Brain microvascular endothelial cell (primary cell): ENCODE data around the gene SRRM2.

Experiments
- DNase-seq: peaks from one replicate; pipeline ENCODE4 v3.0.0-alpha.2; 2020
- H3K27ac ChIP-seq: fragments of 250-450 bp; sonication (Bioruptor Pico); 2 replicates; pipeline ENCODE4 v1.5.1; 2020; ENCODE audit warnings: mild to moderate bottlenecking, moderate library complexity
- H3K27me3 ChIP-seq: fragments of 250-450 bp; sonication (Bioruptor Pico); replicated peaks from 2 replicates; pipeline ENCODE4 v1.5.1; 2020; ENCODE audit warnings: mild to moderate bottlenecking
- H3K36me3 ChIP-seq: fragments of 250-450 bp; sonication (Bioruptor Pico); replicated peaks from 2 replicates; pipeline ENCODE4 v1.5.1; 2020; ENCODE audit warnings: mild to moderate bottlenecking
- H3K4me3 ChIP-seq: 2 replicates; pipeline ENCODE4 v1.5.1; 2011; ENCODE audit warnings: low read depth, mild to moderate bottlenecking, control low read depth, low read length, moderate library complexity
- in situ Hi-C: cut with HindIII; loops from 2 replicates; pipeline ENCODE4 v1.10.0; 2017; ENCODE audit warnings: low sequenced_read_pairs, low pct_ligation_motif_present
- TF ChIP-seq, protein P1 (sequence below): IDR thresholded peaks from 2 replicates; pipeline ENCODE4 v1.5.1; 2011; ENCODE audit warnings: low read depth, mild to moderate bottlenecking, moderate library complexity, low read length, control low read depth, inconsistent platforms; ENCODE audit errors: missing control alignments

Gene SRRM2

DNA sequence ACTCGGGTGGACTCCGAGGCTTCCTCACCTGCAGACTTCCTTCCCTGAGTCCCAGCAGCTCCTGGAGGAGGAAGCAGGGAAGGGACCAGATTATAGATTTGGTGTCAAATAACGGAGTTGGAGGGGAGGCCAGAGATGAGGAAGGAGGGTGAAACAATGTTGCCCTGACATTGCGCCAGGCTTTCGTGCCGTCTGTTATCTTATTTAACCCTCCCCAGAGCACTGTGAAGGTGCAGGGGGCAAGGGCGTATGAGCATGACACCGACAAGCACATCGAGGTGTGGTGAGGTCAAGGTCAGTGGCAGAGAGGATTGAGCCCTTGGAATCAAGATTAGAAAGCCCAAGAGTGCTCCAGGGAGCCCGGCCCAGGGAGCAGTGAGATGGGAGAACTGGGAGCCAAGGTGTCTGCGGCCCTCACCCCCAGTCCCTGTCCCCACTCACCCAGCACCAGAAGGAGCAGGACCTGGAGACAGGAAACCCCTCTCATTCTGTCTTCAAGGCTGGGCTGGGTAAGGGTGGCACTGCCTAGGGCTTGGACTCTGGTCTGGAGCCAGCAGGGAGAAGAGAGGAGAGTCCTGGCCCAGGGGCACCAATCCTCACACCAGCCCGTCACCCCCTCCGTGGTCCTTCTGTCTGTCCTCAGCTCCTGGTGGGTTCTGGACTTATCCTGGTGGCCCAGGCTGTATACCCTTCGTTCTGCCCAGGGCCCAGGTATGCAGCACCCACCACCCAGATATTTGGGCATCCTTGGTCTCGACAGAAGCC, 33.8 kb downstream of the SRRM2 start:
- TF ChIP-seq, protein P1, sequence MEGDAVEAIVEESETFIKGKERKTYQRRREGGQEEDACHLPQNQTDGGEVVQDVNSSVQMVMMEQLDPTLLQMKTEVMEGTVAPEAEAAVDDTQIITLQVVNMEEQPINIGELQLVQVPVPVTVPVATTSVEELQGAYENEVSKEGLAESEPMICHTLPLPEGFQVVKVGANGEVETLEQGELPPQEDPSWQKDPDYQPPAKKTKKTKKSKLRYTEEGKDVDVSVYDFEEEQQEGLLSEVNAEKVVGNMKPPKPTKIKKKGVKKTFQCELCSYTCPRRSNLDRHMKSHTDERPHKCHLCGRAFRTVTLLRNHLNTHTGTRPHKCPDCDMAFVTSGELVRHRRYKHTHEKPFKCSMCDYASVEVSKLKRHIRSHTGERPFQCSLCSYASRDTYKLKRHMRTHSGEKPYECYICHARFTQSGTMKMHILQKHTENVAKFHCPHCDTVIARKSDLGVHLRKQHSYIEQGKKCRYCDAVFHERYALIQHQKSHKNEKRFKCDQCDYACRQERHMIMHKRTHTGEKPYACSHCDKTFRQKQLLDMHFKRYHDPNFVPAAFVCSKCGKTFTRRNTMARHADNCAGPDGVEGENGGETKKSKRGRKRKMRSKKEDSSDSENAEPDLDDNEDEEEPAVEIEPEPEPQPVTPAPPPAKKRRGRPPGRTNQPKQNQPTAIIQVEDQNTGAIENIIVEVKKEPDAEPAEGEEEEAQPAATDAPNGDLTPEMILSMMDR = no peak
- peaks cover 47% of the 10 kb centered on the region for H3K27me3 ChIP-seq
- no peak overlapping the region for H3K27ac ChIP-seq
- DNase-seq = no peak
- no peaks in the 10 kb centered on the region for H3K36me3 ChIP-seq
- H3K4me3 ChIP-seq = no peak overlapping the region
- in situ Hi-C loops = no loop called here

DNA sequence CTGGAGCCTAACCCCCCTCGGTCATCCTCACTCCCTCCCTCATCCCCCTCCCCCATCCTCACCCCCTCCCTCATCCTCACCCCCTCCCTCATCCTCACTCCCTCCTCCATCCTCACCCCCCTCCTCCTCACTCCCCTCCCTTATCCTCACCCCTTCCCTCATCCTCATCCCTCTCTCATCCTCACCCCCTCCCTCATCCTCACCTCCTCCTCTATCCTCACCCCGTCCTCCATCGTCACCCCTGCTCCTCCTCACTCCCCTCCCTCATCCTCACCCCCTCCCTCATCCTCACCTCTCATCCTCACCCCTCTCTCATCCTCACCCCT, 34.4 kb downstream of the SRRM2 start:
- Histone ChIP-seq H3K27ac (no peak overlapping the region), H3K36me3 (no peaks in the 10 kb centered on the region), H3K27me3 (peaks cover 47% of the 10 kb centered on the region), H3K4me3 (no peak overlapping the region)
- TF ChIP-seq, protein P1 = no peak
- in situ Hi-C loops = no loop called here
- no peak for DNase-seq

DNA sequence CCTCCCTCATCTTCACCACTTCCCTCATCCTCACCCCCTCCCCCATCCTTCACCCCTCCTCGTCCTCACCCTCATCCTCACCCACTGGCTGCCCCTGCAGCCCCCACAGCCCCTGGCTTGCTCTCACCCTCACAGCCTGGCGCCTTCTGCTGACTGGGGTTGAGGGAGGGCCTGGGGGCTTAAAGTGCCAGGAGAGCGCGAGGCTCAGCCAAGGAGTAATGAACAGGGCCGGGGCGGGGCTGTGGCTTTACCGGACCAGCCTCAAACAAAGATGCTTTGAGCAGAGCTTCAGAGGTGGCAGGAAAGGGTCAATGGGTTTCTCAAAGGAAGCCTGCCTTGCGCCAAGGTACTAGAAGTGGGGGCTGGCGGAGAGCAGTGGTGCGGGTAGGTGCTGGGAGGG, 35.0 kb downstream of the SRRM2 start, which contains the start of gene PRSS33:
PRSS33 (minus strand) TSS at position 155 of the 400 bp plus-strand sequence. CDS start 1,013 bp downstream, outside the sequence.
- no peaks in the 10 kb centered on the region for H3K36me3 ChIP-seq
- peaks cover 47% of the 10 kb centered on the region for H3K27me3 ChIP-seq
- TF ChIP-seq, protein P1 = no peak
- H3K4me3 ChIP-seq = no peak within 1 kb of the TSS
- H3K27ac ChIP-seq = no peak within 1 kb of the TSS
- in situ Hi-C loops = no loop called here
- DNase-seq = no peak

GRCh38 chr16:2787961-2788360, 35.5 kb downstream of the SRRM2 start:
- in situ Hi-C loops = no loop called here
- H3K27me3 ChIP-seq = peaks cover 47% of the 10 kb centered on the region
- TF ChIP-seq, protein P1 = no peak

GRCh38 chr16:2790631-2791030, 38.2 kb downstream of the SRRM2 start:
- no peak overlapping the region for H3K4me3 ChIP-seq
- no peaks in the 10 kb centered on the region for H3K36me3 ChIP-seq
- no peak overlapping the region for H3K27ac ChIP-seq
- no peak for DNase-seq
- in situ Hi-C loops = no loop called here
- H3K27me3 ChIP-seq = peaks cover 36% of the 10 kb centered on the region
- TF ChIP-seq, protein P1 = no peak

More at GRCh38 chr16:2787961-2788360, 35.5 kb downstream of the SRRM2 start:
- H3K36me3 ChIP-seq = no peaks in the 10 kb centered on the region
- no peak overlapping the region for H3K4me3 ChIP-seq
- no peak for DNase-seq
- H3K27ac ChIP-seq = no peak overlapping the region

DNA sequence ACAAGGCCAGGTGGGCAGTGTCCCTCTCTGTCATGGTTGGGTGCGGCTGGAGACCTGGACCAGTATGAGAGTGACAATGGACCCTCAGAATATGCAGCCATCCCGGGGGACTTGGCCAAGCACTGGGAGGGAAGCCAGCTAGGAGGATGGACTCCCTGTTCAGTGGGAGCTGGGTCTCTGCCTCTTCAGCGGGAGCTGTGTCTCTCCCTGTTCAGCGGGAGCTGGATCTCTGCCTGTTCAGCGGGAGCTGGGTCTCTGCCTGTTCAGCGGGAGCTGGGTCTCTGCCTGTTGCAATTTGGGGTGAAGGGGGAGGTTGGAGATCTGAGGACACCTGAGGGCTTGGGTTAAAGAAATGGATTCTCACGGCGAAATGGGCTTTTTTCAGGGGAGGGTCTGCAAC, 38.7 kb downstream of the SRRM2 start:
- Histone ChIP-seq H3K36me3 (no peaks in the 10 kb centered on the region), H3K27me3 (peaks cover 31% of the 10 kb centered on the region), H3K27ac (no peak overlapping the region), H3K4me3 (no peak overlapping the region)
- DNase-seq = no peak
- in situ Hi-C loops = no loop called here
- TF ChIP-seq, protein P1 = no peak
